HG03378 (cell line): ENCODE data around the gene B3GALT5.
"Not testable (repeated sequence)": the region's sequence is repeated elsewhere in the genome, so short reads cannot be mapped to it uniquely, and the experiment has no call there.

ENCODE experiments used
- ATAC-seq: cut with Tn5 transposase; IDR thresholded peaks from one replicate; pipeline ENCODE4 v1.9.1; 2021; ENCODE audit warnings: mild to moderate bottlenecking, moderate library complexity; ENCODE audit not compliant: unreplicated experiment

The B3GALT5 gene

GRCh38 chr21:39612233-39613040 is at the start of gene B3GALT5:
Gene B3GALT5, plus strand, starts transcription at chr21:39612940. Its CDS starts 47,620 bp downstream, at chr21:39660560.
- ATAC-seq, result no peak

GRCh38 chr21:39564200-39564599 is 48.5 kb upstream of the B3GALT5 start:
- no peak for ATAC-seq

DNA sequence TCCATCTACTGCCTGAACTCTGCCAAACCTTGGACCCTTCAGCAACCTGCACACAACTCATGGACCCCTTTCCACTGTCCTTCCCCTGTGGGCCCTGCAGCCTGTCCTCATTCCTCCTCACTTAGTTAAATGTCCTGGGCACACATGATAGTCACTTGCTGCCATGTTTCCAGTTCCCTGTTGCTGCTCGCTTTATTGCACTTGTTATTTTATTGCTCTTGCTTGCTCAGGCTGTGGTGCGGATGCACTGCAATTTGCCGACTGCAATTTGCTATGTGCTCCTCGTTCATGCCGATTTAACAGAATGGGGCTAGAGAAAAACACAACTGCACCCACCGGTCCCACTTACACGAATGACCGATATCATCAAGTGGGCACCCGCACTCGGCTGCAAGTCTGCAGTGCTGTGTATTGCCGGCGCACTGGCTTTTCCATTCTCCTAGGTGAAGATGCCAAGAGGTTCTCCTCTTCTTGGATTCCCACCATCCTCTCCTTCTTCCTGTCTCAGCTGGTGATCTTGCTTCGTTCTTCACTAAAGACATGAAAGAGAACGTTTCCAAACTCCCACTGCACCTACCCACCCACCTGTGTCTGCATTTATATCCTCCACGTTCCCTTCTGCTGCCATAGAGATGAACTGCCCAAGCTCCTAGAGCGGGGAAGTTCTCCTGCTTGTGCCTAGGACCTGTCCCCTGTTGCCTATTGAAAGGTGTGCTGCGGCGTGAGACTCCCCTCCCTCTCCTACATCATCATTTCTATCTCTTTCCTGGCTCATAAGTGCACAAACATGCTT is 45.4 kb upstream of the B3GALT5 start:
- ATAC-seq, result no peak

- no peak for ATAC-seq
These were observed 44.4 kb upstream of the B3GALT5 start for GRCh38 chr21:39568361-39568760.

GRCh38 chr21:39575775-39576174 is 37.0 kb upstream of the B3GALT5 start:
- ATAC-seq, result no peak

DNA sequence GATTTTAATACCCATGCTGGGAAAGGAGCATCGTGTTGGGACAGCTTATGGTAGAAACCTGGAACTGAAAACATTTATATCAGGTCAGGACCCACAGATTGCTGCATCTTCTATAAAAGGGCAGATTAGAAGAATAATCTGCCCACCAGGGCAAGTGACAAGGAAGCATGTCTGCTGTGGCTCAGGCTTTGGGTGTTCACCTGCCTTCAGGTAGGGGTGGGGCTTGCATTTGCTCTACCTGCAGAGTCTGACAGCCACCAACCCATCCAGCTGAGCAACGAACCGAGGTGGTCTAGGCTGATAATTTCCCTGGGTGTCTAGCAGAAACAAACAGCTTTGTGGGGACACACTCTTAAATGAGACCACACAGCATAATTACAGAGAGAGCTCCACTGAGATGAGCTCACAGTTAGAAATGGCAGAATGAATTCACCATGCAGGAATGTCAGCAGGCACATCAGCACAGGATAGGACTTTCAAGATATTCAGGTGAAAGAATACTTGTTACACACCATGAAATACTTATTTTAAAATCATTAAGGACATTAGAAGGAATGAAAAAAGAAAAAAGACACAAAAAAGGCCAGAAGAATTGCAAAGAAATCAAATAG is 36.1 kb upstream of the B3GALT5 start:
- no peak for ATAC-seq

DNA sequence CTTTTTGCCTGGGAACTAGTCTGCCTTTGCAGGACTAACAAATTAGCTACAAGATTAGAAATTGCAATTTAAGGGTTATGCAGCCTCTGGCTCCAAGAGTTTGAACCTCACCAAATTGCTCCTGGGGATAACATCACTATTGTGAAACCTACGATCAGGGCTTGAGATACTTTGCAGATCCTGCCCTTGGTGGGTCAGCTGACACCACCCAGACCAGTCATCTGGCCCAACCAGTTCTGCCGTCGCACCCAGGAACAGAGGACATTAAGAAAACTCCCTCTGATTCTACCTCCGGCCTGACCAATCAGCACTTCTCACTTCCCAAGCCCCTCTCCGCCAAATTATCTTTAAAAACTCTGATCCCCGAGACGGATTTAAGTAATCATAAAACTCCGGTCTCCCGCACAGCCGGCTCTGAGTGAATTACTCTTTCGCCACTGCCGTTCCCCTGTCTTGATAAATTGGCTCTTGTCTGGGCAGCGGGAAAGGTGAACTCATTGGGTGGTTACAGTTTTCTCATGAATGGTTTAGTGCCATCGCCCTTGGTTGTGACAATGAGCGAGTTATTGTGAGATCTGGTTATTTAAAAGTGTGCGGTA is 32.9 kb upstream of the B3GALT5 start:
- ATAC-seq, result no peak

GRCh38 chr21:39580744-39581143 is 32.0 kb upstream of the B3GALT5 start:
- no peak for ATAC-seq

DNA sequence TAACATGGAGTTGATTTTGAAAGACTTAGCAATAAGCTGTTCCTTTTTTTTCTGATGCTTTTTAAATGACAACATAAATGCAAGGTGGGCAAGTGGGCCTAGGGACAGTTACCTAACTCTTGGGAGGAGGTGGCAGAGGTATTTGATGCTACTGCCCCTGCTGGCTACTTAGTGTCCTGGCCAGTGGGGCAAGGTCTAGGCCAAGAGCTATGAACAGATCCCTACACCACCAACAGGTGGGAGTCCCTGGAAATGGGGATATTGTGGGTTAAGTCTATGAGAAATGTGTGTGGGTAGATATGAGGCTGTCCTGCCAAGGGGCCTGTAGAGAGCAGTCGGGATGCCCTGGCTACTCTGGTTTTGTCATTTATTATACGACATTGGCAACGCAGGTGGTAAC is 31.3 kb upstream of the B3GALT5 start:
- no peak for ATAC-seq

DNA sequence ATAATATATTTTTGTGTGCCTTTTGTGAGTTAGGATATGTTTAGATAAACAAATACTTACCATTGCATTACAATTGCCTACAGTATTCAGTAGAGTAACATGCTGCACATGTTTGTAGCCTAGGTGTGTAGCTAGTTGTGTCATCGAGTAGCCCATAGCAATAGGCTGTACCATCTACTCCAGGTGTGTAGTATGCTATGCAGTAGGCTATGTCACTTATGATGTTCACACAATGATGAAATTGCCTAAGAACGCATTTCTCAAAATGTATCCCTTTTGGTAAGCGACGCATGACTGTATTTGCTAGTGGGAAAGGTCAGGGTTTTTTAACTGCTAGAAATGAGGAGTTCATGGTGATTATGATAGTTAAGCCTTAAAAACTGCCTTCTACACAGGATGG is 30.0 kb upstream of the B3GALT5 start:
- ATAC-seq, result no peak

GRCh38 chr21:39583586-39583985 is 29.2 kb upstream of the B3GALT5 start:
- not testable (repeated sequence) for ATAC-seq

DNA sequence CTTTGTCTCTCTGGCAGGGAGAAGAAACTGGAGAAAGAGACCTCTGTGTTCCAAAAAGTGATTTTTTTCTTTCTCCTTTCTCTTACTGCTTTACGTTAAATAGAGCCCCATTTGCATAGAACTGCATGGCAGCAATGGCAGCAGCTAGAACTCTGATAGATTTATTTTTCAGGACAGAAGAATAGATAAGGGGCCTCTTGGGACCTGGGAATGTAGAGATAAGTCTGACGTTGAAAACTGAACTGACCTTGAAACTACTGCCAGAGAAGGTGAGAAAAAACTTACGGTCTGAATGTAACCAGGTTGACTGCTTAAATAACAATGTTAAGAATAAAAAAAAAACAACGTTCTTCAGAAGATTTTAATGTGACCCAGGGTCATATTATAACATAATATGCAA is 25.4 kb upstream of the B3GALT5 start:
- no peak for ATAC-seq

DNA sequence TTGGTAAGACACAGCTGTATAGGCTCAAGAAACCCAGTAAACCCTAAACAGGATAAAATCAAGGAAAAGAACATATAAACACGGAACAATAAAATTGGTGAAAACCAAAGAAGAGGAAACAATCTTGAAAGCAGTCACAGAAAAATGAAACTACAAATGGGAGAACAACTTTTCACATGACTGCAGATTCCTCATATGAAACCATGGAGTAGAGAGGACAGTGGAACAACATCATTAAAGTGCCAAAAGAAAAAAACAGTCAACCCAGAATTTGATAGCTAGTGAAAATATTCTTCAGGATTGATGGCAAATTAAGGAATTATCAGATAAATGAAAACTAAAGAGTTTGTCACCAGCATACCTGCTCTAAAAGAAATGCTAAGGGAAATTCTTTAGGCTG is 23.9 kb upstream of the B3GALT5 start:
- no peak for ATAC-seq

GRCh38 chr21:39593522-39593921 is 19.2 kb upstream of the B3GALT5 start:
- no peak for ATAC-seq

GRCh38 chr21:39595465-39595864 is 17.3 kb upstream of the B3GALT5 start:
- no peak for ATAC-seq

- ATAC-seq, result no peak
These were observed 15.1 kb upstream of the B3GALT5 start for GRCh38 chr21:39597595-39597994.

- no peak for ATAC-seq
These were observed 13.4 kb upstream of the B3GALT5 start for GRCh38 chr21:39599191-39599970.

GRCh38 chr21:39601187-39601928 is 11.4 kb upstream of the B3GALT5 start:
- no peak for ATAC-seq

DNA sequence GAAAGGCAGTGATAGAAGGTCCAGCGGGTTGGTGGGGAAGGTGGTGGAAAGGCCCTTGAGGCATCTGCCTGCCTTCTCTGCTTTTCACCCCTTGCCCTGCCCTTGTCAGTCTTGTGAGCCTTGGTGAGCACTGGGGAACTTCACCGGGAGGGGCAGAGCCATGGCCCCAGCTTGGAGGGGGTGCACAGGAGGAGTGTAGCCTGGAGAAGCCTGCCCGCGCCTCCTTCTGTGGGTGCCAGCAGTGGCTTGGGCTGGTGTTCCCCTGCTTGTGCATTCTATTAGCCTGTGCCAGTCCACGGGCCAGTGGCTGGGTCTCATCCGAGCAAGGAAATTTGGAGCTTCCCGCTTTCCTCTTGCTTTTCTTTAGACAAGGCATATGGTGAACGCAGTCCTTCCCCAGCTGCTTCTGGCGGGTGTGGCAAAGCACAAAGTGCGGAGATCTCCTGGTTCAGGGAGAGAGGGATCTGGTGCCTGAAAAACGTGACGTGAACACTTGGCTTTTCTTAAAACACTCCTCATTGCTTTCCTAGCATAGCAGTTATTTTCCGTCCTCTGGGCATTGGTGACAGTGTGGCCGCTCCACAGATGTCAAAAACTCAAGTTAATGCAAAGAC is 10.6 kb upstream of the B3GALT5 start:
- ATAC-seq, result no peak
